Central memory CD4-positive, alpha-beta T cell (primary cell): ENCODE results near the gene CCL27.

ENCODE experiments used
- DNase-seq: peaks from one replicate; pipeline ENCODE4 v3.0.0; 2022
- total RNA-seq, 3 experiments: gene quantifications; one replicate each; lab custom pipeline; 2026; lab: John Stamatoyannopoulos, UW

CCL27 gene
- 0 reads per million in 3 experiments for total RNA-seq

GRCh38 chr9:34662526-34663302, at the start of gene CCL27:
Gene CCL27, minus strand, starts transcription at chr9:34662657. Its CDS starts 24 bp downstream, at chr9:34662633.
- no peak for DNase-seq

- DNase-seq, result no peak
These were observed 49.7 kb upstream of the CCL27 start for GRCh38 chr9:34712140-34712539.

GRCh38 chr9:34710023-34710422, 47.6 kb upstream of the CCL27 start, which contains the start of gene CCL21:
Gene CCL21, minus strand, starts transcription at chr9:34710136. Its CDS starts 70 bp downstream, at chr9:34710066.
- no peak for DNase-seq

- no peak for DNase-seq
These were observed 46.9 kb upstream of the CCL27 start for GRCh38 chr9:34709196-34709978.

- no peak for DNase-seq
These were observed 44.7 kb upstream of the CCL27 start for GRCh38 chr9:34707130-34707529.

- peak; percentile 67 for DNase-seq
These were observed 39.6 kb upstream of the CCL27 start for GRCh38 chr9:34701769-34702736.

- DNase-seq, result peak; percentile 64
These were observed 38.7 kb upstream of the CCL27 start for GRCh38 chr9:34701023-34701768.

- DNase-seq, result no peak
These were observed 32.4 kb upstream of the CCL27 start for GRCh38 chr9:34694811-34695210.

- DNase-seq, result no peak
These were observed 31.1 kb upstream of the CCL27 start for GRCh38 chr9:34693560-34693959.

GRCh38 chr9:34691936-34692315, 29.5 kb upstream of the CCL27 start:
- no peak for DNase-seq

GRCh38 chr9:34690983-34691935, 28.8 kb upstream of the CCL27 start, which contains the start of gene CCL19:
Gene CCL19, minus strand, starts transcription at chr9:34691276. Its CDS starts 137 bp downstream, at chr9:34691139.
- DNase-seq, result no peak

- no peak for DNase-seq
These were observed 27.1 kb upstream of the CCL27 start for GRCh38 chr9:34689512-34689911.

GRCh38 chr9:34689116-34689470, 26.6 kb upstream of the CCL27 start:
- DNase-seq, result no peak

GRCh38 chr9:34688329-34689115, 26.1 kb upstream of the CCL27 start:
- no peak for DNase-seq

- no peak for DNase-seq
These were observed 25.0 kb upstream of the CCL27 start for GRCh38 chr9:34687276-34688030.

GRCh38 chr9:34686732-34687131, 24.3 kb upstream of the CCL27 start:
- DNase-seq, result no peak

- no peak for DNase-seq
These were observed 23.8 kb upstream of the CCL27 start for GRCh38 chr9:34686231-34686630.

GRCh38 chr9:34685591-34685990, 23.1 kb upstream of the CCL27 start:
- DNase-seq, result no peak

GRCh38 chr9:34684816-34685215, 22.4 kb upstream of the CCL27 start:
- DNase-seq, result no peak
